ENCODE measurements around the gene MDC1. TPM values are rescaled to one million over a fixed set of nuclear protein-coding genes. Genes with fewer than 3 reads are reported as not detected.
A peak's percentile ranks its signal among the peaks of the same experiment; 100 is the strongest.

The MDC1 gene
- total and polyA plus RNA-seq, 2 of the 13 experiments (the other 11 are each of a cell fraction or from before 2014, with no cell fraction given): 8.4 to 14.0 TPM

DNA sequence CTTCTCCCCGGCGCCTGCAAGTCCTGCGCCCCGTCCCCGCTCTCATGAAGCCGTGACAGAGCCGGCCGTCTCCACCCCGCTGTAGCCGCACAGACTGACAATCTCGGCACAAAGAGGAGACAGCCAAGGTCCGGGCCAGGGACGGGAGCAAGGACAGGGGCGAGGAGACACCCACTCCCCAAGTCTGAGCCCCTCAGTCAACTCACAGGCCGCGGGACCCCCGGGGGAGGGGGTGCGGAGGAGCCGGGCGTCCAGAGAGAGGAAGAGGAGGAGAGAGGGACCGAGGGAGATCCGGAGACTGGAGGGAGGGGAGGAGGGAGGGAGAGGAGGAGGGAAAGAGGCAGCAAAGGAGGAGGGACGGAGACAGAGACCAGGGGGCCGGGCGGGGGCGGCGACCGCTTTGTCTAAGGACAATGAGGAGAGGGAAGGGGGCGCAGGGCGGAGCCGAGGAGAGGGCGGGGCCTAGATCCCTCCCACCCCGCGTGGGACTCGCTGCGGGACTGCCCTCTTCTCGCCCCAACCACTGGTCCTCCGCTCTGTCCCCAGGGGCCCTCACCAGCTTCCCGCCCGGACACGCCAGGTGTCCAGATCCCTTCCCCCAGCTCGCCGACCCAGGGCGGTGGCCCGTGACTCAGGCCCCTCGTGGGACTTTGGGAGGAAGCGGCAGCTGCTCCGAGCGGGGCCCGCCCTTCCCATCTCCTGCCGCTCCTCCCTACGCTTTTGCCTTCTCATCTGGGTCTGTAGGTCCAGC lies 30.0 kb downstream of the MDC1 start (continued):
- TF ChIP-seq ZNF296 (CRISPR knock-in tag; conservative IDR thresholded peaks at IDR 0.05): 0 out of 2 replicates have a peak, but pooled peaks have one; percentile 19
- TF ChIP-seq, protein P1, sequence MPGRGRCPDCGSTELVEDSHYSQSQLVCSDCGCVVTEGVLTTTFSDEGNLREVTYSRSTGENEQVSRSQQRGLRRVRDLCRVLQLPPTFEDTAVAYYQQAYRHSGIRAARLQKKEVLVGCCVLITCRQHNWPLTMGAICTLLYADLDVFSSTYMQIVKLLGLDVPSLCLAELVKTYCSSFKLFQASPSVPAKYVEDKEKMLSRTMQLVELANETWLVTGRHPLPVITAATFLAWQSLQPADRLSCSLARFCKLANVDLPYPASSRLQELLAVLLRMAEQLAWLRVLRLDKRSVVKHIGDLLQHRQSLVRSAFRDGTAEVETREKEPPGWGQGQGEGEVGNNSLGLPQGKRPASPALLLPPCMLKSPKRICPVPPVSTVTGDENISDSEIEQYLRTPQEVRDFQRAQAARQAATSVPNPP (CRISPR knock-in tag; IDR thresholded peaks at IDR 0.05): no peak
- TF ChIP-seq TAF15 (IDR thresholded peaks at IDR 0.05; ENCODE audit: low read depth, low read length, poor library complexity, severe bottlenecking): no peak
- TF ChIP-seq TEAD3 (CRISPR knock-in tag; optimal IDR thresholded peaks at IDR 0.05; ENCODE audit: borderline replicate concordance): peak; percentile 21
- TF ChIP-seq KMT2B (CRISPR knock-in tag; IDR thresholded peaks at IDR 0.05): 0 out of 2 replicates have a peak, but pooled peaks have one; percentile 20
- TF ChIP-seq SNAPC2 (CRISPR knock-in tag; IDR thresholded peaks at IDR 0.05): peak; percentile 40; the same call in 1 of the 2 replicates
- TF ChIP-seq SMAD3 (CRISPR knock-in tag; IDR thresholded peaks at IDR 0.05): no peak
- TF ChIP-seq HIVEP1 (CRISPR knock-in tag; IDR thresholded peaks at IDR 0.05): peak; percentile 41; the same call in 1 of the 2 replicates
- peak in 1 of 2 experiments; percentile 67; a peak in 3 of 4 replicates for TF ChIP-seq POLR2A (IDR thresholded peaks at IDR 0.05; ENCODE audit: insufficient read depth in 1 of 2, low read depth in 2 of 2, low read length in 2 of 2)
- TF ChIP-seq RELA (CRISPR knock-in tag; IDR thresholded peaks at IDR 0.05): no peak
- no peak for TF ChIP-seq CCAR2 (optimal IDR thresholded peaks at IDR 0.05; ENCODE audit: low read depth, low read length)
- TF ChIP-seq ZNF232 (CRISPR knock-in tag; IDR thresholded peaks at IDR 0.05; ENCODE audit: borderline replicate concordance): 0 out of 2 replicates have a peak, but pooled peaks have one; percentile 7
- TF ChIP-seq, protein P2, sequence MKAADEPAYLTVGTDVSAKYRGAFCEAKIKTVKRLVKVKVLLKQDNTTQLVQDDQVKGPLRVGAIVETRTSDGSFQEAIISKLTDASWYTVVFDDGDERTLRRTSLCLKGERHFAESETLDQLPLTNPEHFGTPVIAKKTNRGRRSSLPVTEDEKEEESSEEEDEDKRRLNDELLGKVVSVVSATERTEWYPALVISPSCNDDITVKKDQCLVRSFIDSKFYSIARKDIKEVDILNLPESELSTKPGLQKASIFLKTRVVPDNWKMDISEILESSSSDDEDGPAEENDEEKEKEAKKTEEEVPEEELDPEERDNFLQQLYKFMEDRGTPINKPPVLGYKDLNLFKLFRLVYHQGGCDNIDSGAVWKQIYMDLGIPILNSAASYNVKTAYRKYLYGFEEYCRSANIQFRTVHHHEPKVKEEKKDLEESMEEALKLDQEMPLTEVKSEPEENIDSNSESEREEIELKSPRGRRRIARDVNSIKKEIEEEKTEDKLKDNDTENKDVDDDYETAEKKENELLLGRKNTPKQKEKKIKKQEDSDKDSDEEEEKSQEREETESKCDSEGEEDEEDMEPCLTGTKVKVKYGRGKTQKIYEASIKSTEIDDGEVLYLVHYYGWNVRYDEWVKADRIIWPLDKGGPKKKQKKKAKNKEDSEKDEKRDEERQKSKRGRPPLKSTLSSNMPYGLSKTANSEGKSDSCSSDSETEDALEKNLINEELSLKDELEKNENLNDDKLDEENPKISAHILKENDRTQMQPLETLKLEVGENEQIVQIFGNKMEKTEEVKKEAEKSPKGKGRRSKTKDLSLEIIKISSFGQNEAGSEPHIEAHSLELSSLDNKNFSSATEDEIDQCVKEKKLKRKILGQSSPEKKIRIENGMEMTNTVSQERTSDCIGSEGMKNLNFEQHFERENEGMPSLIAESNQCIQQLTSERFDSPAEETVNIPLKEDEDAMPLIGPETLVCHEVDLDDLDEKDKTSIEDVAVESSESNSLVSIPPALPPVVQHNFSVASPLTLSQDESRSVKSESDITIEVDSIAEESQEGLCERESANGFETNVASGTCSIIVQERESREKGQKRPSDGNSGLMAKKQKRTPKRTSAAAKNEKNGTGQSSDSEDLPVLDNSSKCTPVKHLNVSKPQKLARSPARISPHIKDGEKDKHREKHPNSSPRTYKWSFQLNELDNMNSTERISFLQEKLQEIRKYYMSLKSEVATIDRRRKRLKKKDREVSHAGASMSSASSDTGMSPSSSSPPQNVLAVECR (CRISPR knock-in tag; IDR thresholded peaks at IDR 0.05; ENCODE audit: borderline replicate concordance): peak; percentile 61
- TF ChIP-seq, protein P3, sequence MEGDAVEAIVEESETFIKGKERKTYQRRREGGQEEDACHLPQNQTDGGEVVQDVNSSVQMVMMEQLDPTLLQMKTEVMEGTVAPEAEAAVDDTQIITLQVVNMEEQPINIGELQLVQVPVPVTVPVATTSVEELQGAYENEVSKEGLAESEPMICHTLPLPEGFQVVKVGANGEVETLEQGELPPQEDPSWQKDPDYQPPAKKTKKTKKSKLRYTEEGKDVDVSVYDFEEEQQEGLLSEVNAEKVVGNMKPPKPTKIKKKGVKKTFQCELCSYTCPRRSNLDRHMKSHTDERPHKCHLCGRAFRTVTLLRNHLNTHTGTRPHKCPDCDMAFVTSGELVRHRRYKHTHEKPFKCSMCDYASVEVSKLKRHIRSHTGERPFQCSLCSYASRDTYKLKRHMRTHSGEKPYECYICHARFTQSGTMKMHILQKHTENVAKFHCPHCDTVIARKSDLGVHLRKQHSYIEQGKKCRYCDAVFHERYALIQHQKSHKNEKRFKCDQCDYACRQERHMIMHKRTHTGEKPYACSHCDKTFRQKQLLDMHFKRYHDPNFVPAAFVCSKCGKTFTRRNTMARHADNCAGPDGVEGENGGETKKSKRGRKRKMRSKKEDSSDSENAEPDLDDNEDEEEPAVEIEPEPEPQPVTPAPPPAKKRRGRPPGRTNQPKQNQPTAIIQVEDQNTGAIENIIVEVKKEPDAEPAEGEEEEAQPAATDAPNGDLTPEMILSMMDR (CRISPR knock-in tag; IDR thresholded peaks at IDR 0.05): peak; percentile 6; the same call in 1 of the 2 replicates
- TF ChIP-seq ZSCAN25 (CRISPR knock-in tag; IDR thresholded peaks at IDR 0.05): peak; percentile 28; the same call in 1 of the 2 replicates
- peak; percentile 40; the same call in 1 of the 2 replicates for TF ChIP-seq TBX2 (CRISPR knock-in tag; IDR thresholded peaks at IDR 0.05; ENCODE audit: borderline replicate concordance)
- no peak for TF ChIP-seq HMGA1 (CRISPR knock-in tag; conservative IDR thresholded peaks at IDR 0.05)
- no peak for TF ChIP-seq PHB2 (IDR thresholded peaks at IDR 0.05; ENCODE audit: partially characterized antibody)
- TF ChIP-seq NFYC (CRISPR knock-in tag; IDR thresholded peaks at IDR 0.05): no peak
- peak; percentile 99 for TF ChIP-seq ZNF263 (CRISPR knock-in tag; IDR thresholded peaks at IDR 0.05)
- peak; percentile 95 for TF ChIP-seq PCBP1 (IDR thresholded peaks at IDR 0.05; ENCODE audit: borderline replicate concordance, low read depth, low read length)
- TF ChIP-seq U2AF1 (optimal IDR thresholded peaks at IDR 0.05; ENCODE audit: low read depth, low read length): peak; percentile 62

Data from HepG2 (cell line).